SK-N-SH treated with all-trans-retinoic acid at 6 μM for 48 hours (cell line): ENCODE data around the gene ARFGEF3.

Experiments used
- CREB5 ChIP-seq: fragments of 250-450 bp; sonication (Bioruptor Pico); IDR thresholded peaks from 2 replicates; pipeline ENCODE4 v1.5.1; 2020; ENCODE audit warnings: low read depth, mild to moderate bottlenecking, moderate library complexity
- CSRNP3 ChIP-seq: fragments of 250-450 bp; sonication (Bioruptor Pico); IDR thresholded peaks from 2 replicates; pipeline ENCODE4 v1.5.1; 2021; ENCODE audit warnings: mild to moderate bottlenecking, moderate library complexity
- GLIS3 ChIP-seq: fragments of 250-450 bp; sonication (Bioruptor Pico); IDR thresholded peaks from 2 replicates; pipeline ENCODE4 v1.5.0; 2020; ENCODE audit warnings: mild to moderate bottlenecking, moderate library complexity
- PPARA ChIP-seq: fragments of 250-450 bp; sonication (Bioruptor Pico); IDR thresholded peaks from 2 replicates; pipeline ENCODE4 v1.5.0; 2020; ENCODE audit warnings: mild to moderate bottlenecking, borderline replicate concordance
- TCF4 ChIP-seq: fragments of 250-450 bp; sonication (Bioruptor Pico); IDR thresholded peaks from 2 replicates; pipeline ENCODE4 v1.8.0; 2021; ENCODE audit warnings: mild to moderate bottlenecking, moderate library complexity, borderline replicate concordance
- TSHZ2 ChIP-seq: fragments of 250-450 bp; sonication (Bioruptor Pico); IDR thresholded peaks from 2 replicates; pipeline ENCODE4 v1.5.0; 2020; ENCODE audit warnings: mild to moderate bottlenecking, moderate library complexity
- ZC3H10 ChIP-seq: fragments of 250-450 bp; sonication (Bioruptor Pico); IDR thresholded peaks from 2 replicates; pipeline ENCODE4 v1.5.1; 2021; ENCODE audit warnings: mild to moderate bottlenecking, moderate library complexity
- ZNF565 ChIP-seq: fragments of 450-650 bp; formaldehyde crosslinking; conservative IDR thresholded peaks from 2 replicates; pipeline ENCODE4 v1.5.0; 2020; ENCODE audit warnings: low read depth, mild to moderate bottlenecking, moderate library complexity
- ZNF70 ChIP-seq: fragments of 450-650 bp; formaldehyde crosslinking; IDR thresholded peaks from 2 replicates; pipeline ENCODE4 v1.5.0; 2020; ENCODE audit warnings: mild to moderate bottlenecking, moderate library complexity

GRCh38 chr6:138183790-138184134, 22.0 kb downstream of the ARFGEF3 start:
- TF ChIP-seq PPARA (no peak), TCF4 (no peak), TSHZ2 (CRISPR knock-in tag) (no peak), ZC3H10 (no peak), ZNF565 (CRISPR knock-in tag) (no peak), CSRNP3 (CRISPR knock-in tag) (no peak), GLIS3 (CRISPR knock-in tag) (no peak), ZNF70 (CRISPR knock-in tag) (no peak), CREB5 (CRISPR knock-in tag) (no peak)
